Hepatocyte (in vitro differentiated cells): ENCODE results near the gene HEXIM2. TPM values are rescaled to one million over a fixed set of nuclear protein-coding genes. Genes with fewer than 3 reads are reported as not detected.
A peak's percentile ranks its signal among the peaks of the same experiment; 100 is the strongest.

Source experiments
- DNase-seq: peaks from one replicate; pipeline ENCODE4 v3.0.0-alpha.2; 2016; ENCODE audit warnings: low spot score
- H2AFZ ChIP-seq: fragments of 200-600 bp; sonication (generic); 2 replicates; pipeline ENCODE4 v1.6.0; 2016; ENCODE audit warnings: antibody characterized with exemption, mild to moderate bottlenecking
- H3K27ac ChIP-seq: fragments of 200-600 bp; sonication (generic); 2 replicates; pipeline ENCODE4 v1.5.1; 2016; ENCODE audit warnings: mild to moderate bottlenecking
- H3K27me3 ChIP-seq: fragments of 200-600 bp; sonication (generic); 2 replicates; pipeline ENCODE4 v1.6.1; 2016
- H3K36me3 ChIP-seq: fragments of 200-600 bp; sonication (generic); replicated peaks from 2 replicates; pipeline ENCODE4 v1.5.1; 2016; ENCODE audit warnings: low read depth; ENCODE audit not compliant: insufficient read depth
- H3K4me1 ChIP-seq: fragments of 200-600 bp; sonication (generic); 2 replicates; pipeline ENCODE4 v1.5.1; 2016; ENCODE audit warnings: mild to moderate bottlenecking, moderate library complexity; ENCODE audit not compliant: insufficient read depth
- H3K4me2 ChIP-seq: fragments of 200-600 bp; sonication (generic); 2 replicates; pipeline ENCODE4 v1.6.0; 2016
- H3K4me3 ChIP-seq: fragments of 200-600 bp; sonication (generic); 2 replicates; pipeline ENCODE4 v1.5.1; 2016; ENCODE audit warnings: mild to moderate bottlenecking
- H3K79me2 ChIP-seq: fragments of 200-600 bp; sonication (generic); 2 replicates; pipeline ENCODE4 v1.6.0; 2017; ENCODE audit warnings: mild to moderate bottlenecking
- H3K9me2 ChIP-seq: fragments of 200-600 bp; sonication (generic); replicated peaks from 2 replicates; pipeline ENCODE4 v1.6.0; 2017; ENCODE audit warnings: mild to moderate bottlenecking; ENCODE audit not compliant: insufficient read depth
- H3K9me3 ChIP-seq: fragments of 200-600 bp; sonication (generic); 2 replicates; pipeline ENCODE4 v1.5.1; 2016; ENCODE audit warnings: low read depth, mild to moderate bottlenecking
- H4K20me1 ChIP-seq: fragments of 200-600 bp; sonication (generic); 2 replicates; pipeline ENCODE4 v1.6.0; 2016; ENCODE audit warnings: mild to moderate bottlenecking; ENCODE audit not compliant: insufficient read depth, poor library complexity, severe bottlenecking
- CTCF ChIP-seq: fragments of 200-600 bp; sonication (generic); IDR thresholded peaks from 2 replicates; pipeline ENCODE4 v1.5.1; 2016; ENCODE audit warnings: antibody characterized with exemption, mild to moderate bottlenecking; ENCODE audit not compliant: poor library complexity
- EZH2 ChIP-seq: fragments of 200-600 bp; sonication (generic); IDR thresholded peaks from 2 replicates; pipeline ENCODE4 v1.6.1; 2016; ENCODE audit warnings: antibody characterized with exemption, mild to moderate bottlenecking, borderline replicate concordance
- EZH2phosphoT487 ChIP-seq: fragments of 200-600 bp; sonication (generic); IDR thresholded peaks from one replicate; pipeline ENCODE4 v1.6.1; 2018; ENCODE audit warnings: antibody characterized with exemption, mild to moderate bottlenecking, low read depth, moderate library complexity; ENCODE audit not compliant: unreplicated experiment, severe bottlenecking
- WGBS: methylation state at CpG from one replicate; pipeline ENCODE4 v1.1.6; 2016; ENCODE audit warnings: low lambda C conversion rate; ENCODE audit errors: missing lambda C conversion rate; 5-methylcytosine and 5-hydroxymethylcytosine counted together
- microRNA-seq: library from miRNA; unstranded; fragments of <30 nt; microRNA quantifications from one replicate; pipeline ENCODE4, GENCODE V29; 2017
- polyA plus RNA-seq: library from polyadenylated mRNA; unstranded; fragments of >200 nt; fragmentation: Nextera tagmentation; extraction: Ambion mirVana; gene quantifications from 2 replicates; pipeline ENCODE4 v1.2.1, GENCODE V29; 2016
- small RNA-seq: library from RNA; depleted of rRNA; stranded (forward); fragments of <200 nt; gene quantifications from one replicate; pipeline ENCODE3, GENCODE V24; 2014
- total RNA-seq: library from RNA; depleted of rRNA; stranded (reverse); fragments of >200 nt; gene quantifications from 2 replicates; pipeline ENCODE4 v1.2.3, GENCODE V29; 2014

HEXIM2 gene
- total and polyA plus RNA-seq, 2 experiments from 2014 or later = 7.6 to 12.2 TPM

DNA sequence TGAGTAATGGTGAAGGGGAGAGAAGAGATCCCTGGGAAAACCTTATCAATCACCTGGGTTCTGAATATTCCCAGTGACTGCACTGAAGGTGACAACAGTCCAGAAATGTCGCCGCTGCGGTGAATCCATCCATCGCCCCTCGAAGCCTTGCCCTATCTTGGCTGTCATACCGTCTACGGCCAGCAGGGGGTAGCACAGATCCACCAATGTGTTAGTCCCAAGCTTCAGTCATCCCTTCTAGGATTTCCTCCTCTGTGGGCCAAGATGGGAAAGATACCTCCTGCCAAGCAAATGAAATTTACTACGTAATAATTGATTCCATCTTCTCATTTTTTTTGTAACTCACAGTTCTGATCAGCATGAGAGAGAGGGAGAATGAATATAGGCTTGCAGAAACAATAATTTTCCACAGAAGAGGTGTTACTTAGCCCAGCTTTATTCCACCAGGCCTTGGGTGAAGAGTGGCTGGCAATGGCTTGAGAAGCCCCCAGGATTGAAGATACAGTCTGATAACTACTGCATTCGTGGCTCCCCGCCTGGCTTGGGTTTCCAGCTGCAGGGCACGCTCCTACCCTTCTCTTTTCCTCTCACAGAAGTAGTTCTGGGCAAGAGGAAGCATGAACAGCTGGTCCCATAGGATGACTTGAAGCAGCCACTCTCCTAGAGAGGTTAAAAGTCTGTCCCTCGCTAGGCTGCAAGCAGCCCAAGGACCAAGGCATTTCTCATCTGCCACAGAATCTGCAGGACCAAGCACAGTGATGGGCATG is 57.4 kb downstream of the HEXIM2 start:
- Histone ChIP-seq H4K20me1 (no peaks in the 10 kb centered on the region), H2AFZ (no peak overlapping the region)
- 17% methylated on average over 12 of the region's 12 CpGs for WGBS

More for the DNA sequence above, 57.4 kb downstream of the HEXIM2 start:
- Histone ChIP-seq H3K36me3 (no peaks in the 10 kb centered on the region), H3K79me2 (no peaks in the 10 kb centered on the region), H3K4me1 (peaks cover 4% of the 10 kb centered on the region), H3K9me3 (no peaks in the 10 kb centered on the region), H3K4me2 (no peak overlapping the region), H3K27ac (no peak overlapping the region), H3K9me2 (no peaks in the 10 kb centered on the region), H3K4me3 (no peak overlapping the region), H3K27me3 (peaks cover 33% of the 10 kb centered on the region)
- peak; percentile 89 for TF ChIP-seq CTCF
- TF ChIP-seq EZH2 = no peak
- no peak for TF ChIP-seq EZH2phosphoT487
- peak; percentile 86 for DNase-seq

Small RNAs within 50 kb of the gene (microRNA-seq; reads per million reads assigned to microRNA genes)
- gene MIR6784 = 2.2 reads per million

Small RNAs within 50 kb of the gene (small RNA-seq; reads per million reads assigned to genes)
- gene MIR6784 = 0.25 reads per million

Other genes with a start within 250 kb of the HEXIM2 start
- 0.10 and 1.6 TPM in 2 replicates for gene GFAP, start 246.4 kb upstream of the HEXIM2 start, total RNA-seq
- gene GFAP, start 246.4 kb upstream of the HEXIM2 start, polyA plus RNA-seq = not detected in 2 replicates
- gene KIF18B, start 214.1 kb upstream of the HEXIM2 start, total RNA-seq = 1.8 and 2.1 TPM in 2 replicates
- 4.3 and 5.0 TPM in 2 replicates for gene KIF18B, start 214.1 kb upstream of the HEXIM2 start, polyA plus RNA-seq
- gene C1QL1, start 193.6 kb upstream of the HEXIM2 start, total RNA-seq = 12.8 and 15.1 TPM in 2 replicates
- gene C1QL1, start 193.6 kb upstream of the HEXIM2 start, polyA plus RNA-seq = 54.9 and 68.3 TPM in 2 replicates
- 31.3 and 47.4 TPM in 2 replicates for gene DCAKD, start 110.2 kb upstream of the HEXIM2 start, total RNA-seq
- 29.9 and 33.3 TPM in 2 replicates for gene DCAKD, start 110.2 kb upstream of the HEXIM2 start, polyA plus RNA-seq
- gene NMT1, start 100.6 kb upstream of the HEXIM2 start, total RNA-seq = 68.5 and 71.2 TPM in 2 replicates
- gene NMT1, start 100.6 kb upstream of the HEXIM2 start, polyA plus RNA-seq = 90.1 and 126 TPM in 2 replicates
- gene PLCD3, start 29.4 kb upstream of the HEXIM2 start, total RNA-seq = 49.2 and 69.7 TPM in 2 replicates
- gene PLCD3, start 29.4 kb upstream of the HEXIM2 start, polyA plus RNA-seq = 35.7 and 41.8 TPM in 2 replicates
- 8.1 and 8.2 TPM in 2 replicates for gene ACBD4, start 26.2 kb upstream of the HEXIM2 start, total RNA-seq
- gene ACBD4, start 26.2 kb upstream of the HEXIM2 start, polyA plus RNA-seq = 11.2 and 13.7 TPM in 2 replicates
- gene HEXIM1, start 13.4 kb upstream of the HEXIM2 start, total RNA-seq = 17.1 and 19.2 TPM in 2 replicates
- 13.5 and 14.5 TPM in 2 replicates for gene HEXIM1, start 13.4 kb upstream of the HEXIM2 start, polyA plus RNA-seq
- gene FMNL1, start 60.0 kb downstream of the HEXIM2 start, total RNA-seq = 0.30 and 1.4 TPM in 2 replicates
- 1.2 and 2.9 TPM in 2 replicates for gene FMNL1, start 60.0 kb downstream of the HEXIM2 start, polyA plus RNA-seq
- not detected in 2 replicates for gene SPATA32, start 100.2 kb downstream of the HEXIM2 start, total RNA-seq
- 0.19 and 0.31 TPM in 2 replicates for gene SPATA32, start 100.2 kb downstream of the HEXIM2 start, polyA plus RNA-seq
- gene MAP3K14, start 155.1 kb downstream of the HEXIM2 start, total RNA-seq = 2.3 and 3.0 TPM in 2 replicates
- gene MAP3K14, start 155.1 kb downstream of the HEXIM2 start, polyA plus RNA-seq = 3.0 TPM in 2 replicates